ENCODE results near the gene KDM4B. TPM values are rescaled to one million over a fixed set of nuclear protein-coding genes. Genes with fewer than 3 reads are reported as not detected.

The KDM4B gene
- total and polyA plus RNA-seq, 9 donors, result 5.2 to 62.9 (median 46.4) TPM

- TF ChIP-seq EP300 (IDR thresholded peaks at IDR 0.05), result no peak
- TF ChIP-seq POLR2A (IDR thresholded peaks at IDR 0.05), result no peak
- TF ChIP-seq CTCF (IDR thresholded peaks at IDR 0.05), result no peak
- Histone ChIP-seq H3K9me3 (no peaks in the 10 kb centered on the region), H3K27me3 (no peaks in the 10 kb centered on the region), H3K4me1 (ENCODE audit: insufficient read depth) (peaks cover 4% of the 10 kb centered on the region), H3K4me3 (no peak overlapping the region), H3K36me3 (no peaks in the 10 kb centered on the region), H3K27ac (no peak overlapping the region)
- no peak for DNase-seq
- intact Hi-C loops (cut with DNase I), result no loop called here
- 75 to 94% (median 81%) methylated on average over 3 of the region's 3 CpGs for WGBS, 3 donors
Observed at GRCh38 chr19:4993683-4994082, 24.8 kb downstream of the KDM4B start.

- H3K27ac ChIP-seq, result no peak overlapping the region
- DNase-seq, result no peak
- H3K4me1 ChIP-seq (ENCODE audit: insufficient read depth), result no peaks in the 10 kb centered on the region
- H3K27me3 ChIP-seq, result no peaks in the 10 kb centered on the region
- no peak for TF ChIP-seq POLR2A (IDR thresholded peaks at IDR 0.05)
- no peak for TF ChIP-seq EP300 (IDR thresholded peaks at IDR 0.05)
- no peak for TF ChIP-seq CTCF (IDR thresholded peaks at IDR 0.05)
- 70 to 79% (median 74%) methylated on average over 5 of the region's 5 CpGs for WGBS, 3 donors
- H3K9me3 ChIP-seq, result no peaks in the 10 kb centered on the region
- H3K4me3 ChIP-seq, result no peak overlapping the region
- no peaks in the 10 kb centered on the region for H3K36me3 ChIP-seq
- intact Hi-C loops (cut with DNase I), result no loop called here
Observed at GRCh38 chr19:4996701-4997100, 27.8 kb downstream of the KDM4B start.

GRCh38 chr19:4997297-4997696 lies 28.4 kb downstream of the KDM4B start:
- Histone ChIP-seq H3K4me3 (no peak overlapping the region), H3K27me3 (no peaks in the 10 kb centered on the region), H3K9me3 (no peaks in the 10 kb centered on the region), H3K27ac (no peak overlapping the region), H3K4me1 (ENCODE audit: insufficient read depth) (no peaks in the 10 kb centered on the region), H3K36me3 (no peaks in the 10 kb centered on the region)
- intact Hi-C loops (cut with DNase I), result no loop called here
- 89% methylated on average over 12 of the region's 12 CpGs for WGBS, 3 donors
- no peak for DNase-seq
- TF ChIP-seq CTCF (IDR thresholded peaks at IDR 0.05), result no peak

- Histone ChIP-seq H3K4me3 (no peak overlapping the region), H3K27ac (no peak overlapping the region), H3K4me1 (ENCODE audit: insufficient read depth) (no peaks in the 10 kb centered on the region), H3K27me3 (no peaks in the 10 kb centered on the region), H3K36me3 (no peaks in the 10 kb centered on the region), H3K9me3 (no peaks in the 10 kb centered on the region)
- WGBS, 3 donors, result 92% methylated on average over 6 of the region's 6 CpGs
- intact Hi-C loops (cut with DNase I), result no loop called here
- no peak for DNase-seq
- TF ChIP-seq CTCF (IDR thresholded peaks at IDR 0.05) (no peak), POLR2A (IDR thresholded peaks at IDR 0.05) (no peak), EP300 (IDR thresholded peaks at IDR 0.05) (no peak)
Observed at GRCh38 chr19:5000120-5000611, 31.3 kb downstream of the KDM4B start.

GRCh38 chr19:5001615-5002014 lies 32.7 kb downstream of the KDM4B start:
- no peaks in the 10 kb centered on the region for H3K9me3 ChIP-seq
- peaks cover 5% of the 10 kb centered on the region for H3K4me1 ChIP-seq (ENCODE audit: insufficient read depth)
- H3K27ac ChIP-seq, result no peak overlapping the region
- H3K27me3 ChIP-seq, result no peaks in the 10 kb centered on the region
- no peak for TF ChIP-seq POLR2A (IDR thresholded peaks at IDR 0.05)
- no peak for TF ChIP-seq CTCF (IDR thresholded peaks at IDR 0.05)
- TF ChIP-seq EP300 (IDR thresholded peaks at IDR 0.05), result no peak
- H3K4me3 ChIP-seq, result no peak overlapping the region
- intact Hi-C loops (cut with DNase I), result no loop called here
- WGBS, 3 donors, result 56 to 66% (median 64%) methylated on average over 3 of the region's 3 CpGs
- DNase-seq, result no peak
- no peaks in the 10 kb centered on the region for H3K36me3 ChIP-seq
